ENCODE results near the gene STAT4.

STAT4 gene

DNA sequence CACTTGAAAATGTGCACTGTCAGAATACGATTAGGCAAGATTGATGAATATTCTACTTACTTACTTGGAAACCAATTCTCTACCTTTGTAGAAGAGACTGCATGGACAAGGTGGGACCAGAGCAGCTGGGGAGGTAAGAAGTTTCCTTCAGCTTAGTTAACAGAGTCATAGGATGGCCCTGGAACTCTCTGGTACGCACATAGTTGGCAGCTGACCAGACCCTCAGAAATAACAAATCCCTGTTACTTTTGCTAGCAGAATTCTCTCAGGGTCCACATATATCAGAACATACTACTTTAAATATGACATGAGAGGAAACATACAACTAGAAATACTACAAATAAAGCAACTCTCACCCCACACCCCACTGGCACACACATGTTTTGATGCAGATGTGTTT lies 112.1 kb downstream of the STAT4 start:
- FAIRE-seq: no peak

DNA sequence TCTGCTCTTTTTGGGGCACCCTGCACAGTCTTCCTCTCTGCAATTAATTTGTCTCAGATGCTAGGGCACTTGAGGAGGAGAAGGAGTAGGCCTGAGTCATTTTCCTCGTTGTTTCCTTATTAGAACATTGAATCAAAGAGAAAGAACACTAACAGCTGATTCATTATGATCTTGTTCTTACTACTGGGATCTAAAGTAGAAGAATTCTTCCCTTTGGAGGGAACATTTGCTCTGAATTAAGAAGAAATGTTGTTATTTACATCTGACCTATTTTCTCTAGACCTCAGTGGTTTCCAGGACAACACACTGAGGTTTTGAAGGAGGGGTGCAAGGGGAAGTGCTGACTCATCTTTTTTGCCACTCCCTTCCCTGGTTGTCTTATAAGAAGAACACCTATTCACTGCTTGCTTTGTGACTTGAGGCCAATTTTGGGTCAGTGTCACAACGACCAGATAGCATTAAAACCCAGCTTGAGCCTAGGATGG lies 112.5 kb downstream of the STAT4 start:
- no peak for FAIRE-seq

DNA sequence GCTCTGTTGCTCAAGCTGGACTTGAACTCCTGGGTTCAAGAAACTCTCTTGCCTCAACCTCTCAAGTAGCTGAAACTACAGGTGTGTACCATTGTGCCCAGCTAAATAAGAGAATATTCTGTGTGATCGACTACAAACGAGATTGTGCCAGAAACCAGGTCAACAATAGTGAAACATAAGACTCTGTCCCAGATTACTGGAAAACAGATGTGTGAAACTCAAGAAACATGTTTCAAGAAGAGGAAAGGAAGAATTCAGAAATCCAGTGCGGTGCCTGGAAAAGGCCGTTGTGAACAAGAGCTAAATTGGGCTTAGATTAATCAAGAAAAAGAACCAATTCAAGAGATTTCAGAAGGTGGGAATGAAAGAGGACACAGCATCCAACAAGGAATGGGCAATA lies 113.4 kb downstream of the STAT4 start:
- no peak for FAIRE-seq

DNA sequence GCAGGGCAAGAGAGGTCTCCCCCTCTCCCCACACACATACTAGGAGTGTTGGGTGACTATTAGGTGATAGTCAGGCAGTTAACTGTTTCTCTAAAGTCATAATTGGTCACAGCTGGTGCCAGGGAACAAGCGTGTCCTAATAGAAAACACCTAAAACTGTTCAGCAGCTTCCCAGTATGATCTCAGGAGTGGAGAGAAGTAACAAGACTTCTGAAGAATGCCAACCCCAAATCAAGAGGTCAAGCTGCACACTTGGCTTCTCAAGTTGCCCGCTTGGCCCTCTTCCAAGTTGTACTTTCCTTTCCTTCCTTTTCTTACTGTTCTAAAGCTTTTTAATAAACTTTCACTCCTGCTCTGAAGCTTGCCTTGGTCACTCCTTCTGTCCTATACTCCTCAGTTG lies 114.4 kb downstream of the STAT4 start:
- no peak for FAIRE-seq

DNA sequence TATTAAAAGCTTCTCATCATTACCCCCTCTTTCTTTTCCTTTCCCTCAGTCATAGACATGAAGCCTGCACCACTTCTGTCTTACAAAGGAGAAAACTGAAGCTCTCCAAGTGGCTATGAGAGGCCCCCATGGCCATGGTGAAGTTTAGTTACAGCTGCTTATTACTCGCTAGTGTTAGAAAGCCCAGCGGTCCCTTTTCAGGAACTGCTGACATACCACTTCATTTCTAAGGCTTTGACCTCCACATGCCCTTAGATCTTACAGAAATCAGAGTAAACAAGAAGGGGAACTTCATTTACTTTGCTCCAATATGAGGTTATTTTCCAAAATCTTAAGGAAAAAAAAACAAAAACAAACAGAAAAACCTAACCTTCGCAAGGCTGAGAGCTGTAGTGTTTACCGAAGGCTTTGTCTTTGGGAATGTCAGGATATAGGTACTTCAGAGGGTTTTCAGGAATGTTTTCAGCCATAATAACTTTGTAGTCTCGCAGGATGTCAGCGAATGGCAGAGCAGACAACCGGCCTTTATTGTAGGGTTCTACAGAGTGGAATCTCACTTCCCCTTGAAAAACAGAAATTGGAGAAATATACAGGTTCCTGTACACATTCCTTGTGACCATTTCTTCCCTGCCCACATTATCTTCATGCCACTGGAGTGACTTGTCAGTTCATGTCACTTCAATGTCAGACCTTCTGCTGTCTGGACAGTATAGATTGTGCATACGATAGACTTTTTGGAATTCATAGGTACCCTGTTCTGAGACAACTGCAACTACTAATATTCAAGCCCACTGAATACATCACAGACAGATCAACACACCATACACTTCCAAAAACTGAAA lies 118.0 kb downstream of the STAT4 start:
- FAIRE-seq: no peak

DNA sequence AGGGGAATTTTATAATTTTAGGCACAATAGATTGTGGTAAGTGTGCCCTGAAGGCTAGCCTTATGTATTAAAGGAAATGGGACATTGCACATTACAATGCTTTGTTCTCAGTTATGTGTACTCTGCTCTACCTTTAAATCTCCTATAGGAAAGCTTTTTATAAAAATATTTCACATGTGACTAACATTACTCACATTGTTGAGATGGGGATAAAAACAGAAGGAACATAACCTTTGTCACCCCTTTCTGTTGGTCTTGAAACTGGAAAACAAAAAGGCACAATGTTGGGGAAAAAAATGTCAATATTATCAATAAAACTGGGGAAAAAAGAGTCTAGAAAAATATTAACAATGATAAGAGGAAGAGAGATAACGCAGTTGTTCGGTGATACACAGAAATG lies 119.5 kb downstream of the STAT4 start:
- FAIRE-seq: no peak

DNA sequence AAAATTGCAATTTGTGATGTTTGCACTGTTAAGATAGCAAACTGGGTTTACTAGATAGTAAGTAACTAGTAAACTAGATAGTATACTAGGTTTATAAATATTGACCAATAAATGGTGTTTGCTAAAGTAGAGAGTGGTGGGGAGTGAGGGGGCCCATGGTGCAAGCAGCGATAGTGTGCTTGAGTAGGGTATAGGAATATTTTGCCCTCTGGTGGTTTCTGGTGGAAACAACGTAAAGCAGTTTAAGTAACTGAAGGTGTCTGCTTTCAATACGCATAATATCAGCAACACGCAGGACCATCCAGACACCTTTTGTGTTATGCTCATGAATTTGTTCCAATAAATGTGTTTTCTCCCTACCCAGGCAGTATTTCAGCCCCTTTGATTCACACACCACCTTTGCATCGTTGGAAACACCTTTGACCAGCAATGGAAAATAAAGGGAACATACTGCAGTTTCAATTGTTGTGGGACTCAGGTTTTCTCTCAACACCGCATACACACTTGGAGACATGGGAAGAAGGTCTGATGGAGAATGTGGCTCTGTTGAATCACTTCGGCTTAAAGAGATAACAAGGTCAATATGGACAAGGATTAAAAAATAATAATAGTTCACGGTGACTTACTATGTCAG lies 120.2 kb downstream of the STAT4 start:
- FAIRE-seq: no peak

DNA sequence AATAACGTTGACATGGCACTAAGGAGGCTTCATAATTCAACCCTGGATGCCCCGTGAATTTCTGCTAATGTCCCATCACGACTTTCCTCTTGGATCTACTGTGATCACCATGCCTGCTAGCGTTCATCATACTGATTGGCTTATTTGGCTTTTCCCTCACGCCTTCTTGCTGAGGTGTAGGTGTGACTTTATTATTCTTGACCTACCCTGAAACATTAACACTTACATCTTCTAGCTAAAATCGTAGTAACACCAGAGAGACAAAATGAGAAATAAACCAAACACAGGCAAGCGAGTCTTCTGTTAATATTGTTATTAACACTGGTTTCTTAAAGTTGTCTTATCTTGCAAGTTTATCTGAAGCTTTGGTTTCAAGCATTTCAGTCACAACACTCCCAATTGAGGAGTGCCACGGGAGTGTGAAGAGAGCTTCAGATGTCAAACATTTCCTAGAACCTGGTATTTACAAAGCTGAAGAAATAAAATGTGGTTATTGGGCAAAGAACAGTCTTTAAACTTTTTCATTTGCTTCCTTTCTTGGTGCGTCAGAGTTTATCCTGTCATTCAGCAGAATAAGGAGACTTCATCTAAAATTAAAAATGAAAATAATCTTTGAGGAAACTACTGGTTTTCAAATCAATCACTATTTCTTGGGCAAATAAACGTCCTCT lies 121.4 kb downstream of the STAT4 start:
- no peak for FAIRE-seq

DNA sequence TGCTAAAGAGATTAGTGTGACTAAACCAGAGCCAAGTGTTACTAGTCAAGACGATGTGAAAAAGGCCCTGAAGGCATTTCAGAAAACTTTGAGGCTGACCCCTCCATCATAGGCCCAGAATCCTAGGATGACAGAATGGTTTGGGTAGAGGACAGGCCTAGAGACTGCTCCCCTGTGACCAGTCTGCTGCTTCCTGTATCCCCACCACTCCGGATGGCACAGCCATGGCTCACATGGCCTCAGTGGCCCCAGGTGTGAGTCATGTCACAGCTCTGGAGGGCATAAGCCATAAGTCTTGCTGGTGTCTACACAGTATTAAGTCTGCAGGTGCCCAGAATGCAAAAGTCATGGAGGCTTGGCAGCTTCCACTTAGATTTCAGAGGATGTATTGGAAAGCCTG lies 124.4 kb downstream of the STAT4 start:
- FAIRE-seq: no peak

DNA sequence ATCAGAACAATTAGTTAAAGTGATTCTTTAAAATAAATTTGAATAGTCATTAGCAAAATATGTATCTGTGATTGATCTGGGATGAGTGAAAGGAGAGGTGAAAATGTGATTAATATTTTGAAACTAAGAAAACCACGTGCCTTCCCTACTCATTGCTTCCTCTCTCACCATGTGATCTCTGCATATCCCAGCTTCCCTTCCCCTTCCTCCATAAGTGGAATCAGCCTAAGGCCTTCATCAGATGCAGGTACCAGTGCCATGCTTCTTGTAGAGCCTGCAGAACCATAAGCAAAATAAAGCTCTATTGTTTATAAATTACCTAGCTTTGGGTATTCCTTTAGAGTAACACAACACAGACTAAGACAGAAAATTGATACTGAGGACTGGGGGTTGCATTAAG lies 125.7 kb downstream of the STAT4 start:
- FAIRE-seq: no peak

DNA sequence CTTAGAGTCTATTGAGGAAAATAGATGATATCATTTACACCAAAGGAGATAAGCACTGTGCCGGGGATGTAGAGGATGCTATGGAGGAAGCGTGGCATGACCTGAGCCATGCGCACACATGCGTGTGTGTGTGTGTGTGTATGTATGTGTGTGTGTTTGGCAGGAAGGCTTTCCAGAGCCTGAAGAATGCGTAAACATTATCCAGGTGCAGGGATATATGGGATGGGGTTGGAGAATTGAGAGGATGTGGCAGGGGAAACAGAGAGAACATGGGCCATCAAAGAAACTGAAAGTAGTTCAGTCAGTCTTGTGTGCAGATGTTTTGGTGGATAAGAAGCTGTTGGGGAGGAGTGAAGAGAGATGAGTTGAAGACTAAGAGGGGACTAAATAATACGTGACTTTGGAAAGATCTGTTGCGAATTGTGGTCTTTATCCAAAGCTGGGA lies 127.5 kb downstream of the STAT4 start:
- FAIRE-seq: no peak

DNA sequence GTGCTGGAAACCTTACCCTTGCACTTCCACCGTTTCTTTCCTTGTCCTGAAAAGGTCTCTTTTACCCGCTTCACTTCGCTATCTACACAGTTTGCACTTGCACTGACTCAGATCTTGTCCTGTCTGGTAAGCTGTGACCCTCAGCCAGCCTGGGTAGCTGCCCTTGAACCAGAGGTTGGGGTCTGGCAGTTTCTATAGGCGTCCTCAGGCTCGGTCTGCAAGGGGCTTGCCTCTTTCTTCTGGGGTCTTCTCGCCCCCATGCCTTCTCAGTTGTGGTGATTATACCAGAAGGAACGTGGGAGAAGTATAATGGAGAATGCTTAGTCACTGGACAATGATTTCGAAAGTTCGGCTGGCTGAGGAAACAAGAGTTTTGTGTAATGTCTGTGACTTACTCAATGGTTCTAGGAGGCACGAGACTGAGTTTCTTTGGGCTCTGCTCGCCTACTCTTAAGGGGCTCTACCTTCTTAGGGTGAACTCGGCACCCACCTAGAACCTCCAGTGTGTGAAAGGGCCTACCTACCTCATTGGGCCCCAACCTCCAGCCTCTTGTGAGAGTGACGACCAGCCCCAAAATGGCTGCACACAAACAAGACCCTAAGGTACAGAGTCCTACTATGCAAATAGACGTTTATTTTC lies 129.9 kb downstream of the STAT4 start:
- no peak for FAIRE-seq

DNA sequence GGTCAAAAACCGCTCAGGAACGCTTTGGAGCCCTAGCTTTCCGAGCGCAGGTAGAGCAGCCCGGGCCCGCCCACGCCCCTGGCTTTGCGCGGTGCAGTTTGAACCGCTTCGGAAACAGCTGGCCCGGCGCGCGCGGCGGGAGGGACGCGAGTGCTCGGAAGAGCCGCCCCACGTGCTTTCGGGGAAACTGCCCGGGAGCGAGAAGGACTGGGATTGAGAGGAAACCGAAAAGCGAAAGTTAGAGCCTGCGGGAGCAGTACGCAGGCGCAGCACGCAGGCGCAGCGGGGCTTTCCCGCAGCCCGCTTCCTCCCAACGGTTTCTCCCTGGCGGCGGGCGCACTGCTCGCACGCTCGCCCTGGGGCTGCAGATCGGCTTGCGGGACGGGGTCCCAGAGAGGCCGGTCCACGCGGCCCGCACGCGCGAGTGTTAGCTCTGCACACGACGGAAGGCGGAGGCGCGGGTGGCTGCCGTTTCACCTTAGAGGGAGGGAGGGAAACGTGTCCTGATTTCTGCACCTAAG lies 130.5 kb downstream of the STAT4 start:
- FAIRE-seq: no peak

DNA sequence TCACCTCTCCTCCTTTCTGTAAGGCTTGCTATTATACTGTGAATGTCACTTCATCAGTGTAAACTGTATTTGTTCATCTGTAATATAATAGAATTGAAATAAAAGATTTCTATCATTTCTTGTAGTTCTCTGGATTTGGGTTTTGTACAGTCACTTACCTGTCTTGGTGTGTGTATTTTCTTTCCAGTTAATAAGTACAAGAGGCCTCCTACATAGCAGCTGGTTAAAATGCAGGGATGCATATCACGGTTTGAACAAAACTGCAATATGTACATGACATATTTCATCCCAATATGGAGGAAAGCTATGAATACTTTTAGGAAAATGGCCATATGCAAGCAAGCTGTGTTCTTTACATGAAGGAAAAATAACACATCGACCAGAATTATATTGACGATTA lies 131.4 kb downstream of the STAT4 start:
- no peak for FAIRE-seq

DNA sequence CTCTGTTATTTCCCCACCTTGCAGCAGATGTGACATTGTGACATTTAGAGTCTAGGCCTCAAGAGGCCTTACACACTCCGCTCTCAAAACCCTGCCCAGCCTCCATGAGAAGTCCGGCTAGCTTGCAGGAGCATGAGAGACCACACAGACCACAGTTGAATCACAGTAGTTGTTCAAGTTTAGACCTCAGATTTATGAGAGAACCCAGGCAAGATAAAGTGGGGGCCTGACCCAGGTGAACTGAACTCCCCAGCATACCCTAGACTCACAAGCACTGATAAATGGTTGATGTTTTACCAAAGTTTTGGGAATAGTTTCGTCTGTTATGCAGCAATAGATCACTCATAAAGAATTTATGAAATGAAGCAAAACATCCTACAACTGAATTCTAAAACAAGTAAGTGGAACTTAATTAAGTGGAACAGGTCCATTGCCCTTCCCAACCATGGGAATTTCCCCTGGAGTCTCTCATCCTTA lies 132.1 kb downstream of the STAT4 start:
- FAIRE-seq: no peak

DNA sequence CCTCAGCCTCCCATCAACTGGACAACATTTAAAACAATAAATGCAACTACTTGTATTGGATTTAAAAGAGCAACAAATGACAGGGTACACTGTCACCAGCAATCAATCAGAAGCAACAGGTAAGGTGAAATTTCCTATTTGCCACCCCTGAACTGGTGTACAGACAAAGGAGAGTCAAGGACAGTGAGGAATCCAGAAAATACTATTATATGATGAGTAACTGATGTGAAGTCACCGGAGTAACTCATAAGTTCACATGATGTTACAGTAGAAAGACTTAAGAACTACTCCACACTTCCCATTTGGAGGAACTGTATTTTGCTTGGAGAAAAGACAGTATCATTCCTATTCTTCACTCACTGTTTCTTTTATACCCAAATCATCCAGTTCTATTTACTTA lies 132.7 kb downstream of the STAT4 start:
- FAIRE-seq: no peak

DNA sequence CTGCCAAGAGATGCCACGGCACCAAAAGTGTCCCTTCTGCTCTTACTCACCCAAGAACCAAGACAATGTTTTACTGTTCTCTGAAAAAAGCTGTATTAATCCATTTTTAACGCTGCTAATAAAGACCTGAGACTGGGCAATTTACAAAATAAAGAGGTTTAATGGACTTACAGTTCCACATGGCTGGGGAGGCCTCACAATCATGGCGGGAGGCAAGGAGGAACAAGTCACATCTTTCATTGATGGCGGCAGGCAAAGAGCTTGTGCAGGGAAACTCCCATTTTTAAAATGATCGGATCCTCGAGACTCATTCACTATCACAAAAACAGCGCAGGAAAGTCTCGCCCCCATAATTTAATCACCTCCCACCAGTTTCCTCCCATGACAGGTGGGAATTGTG lies 135.0 kb downstream of the STAT4 start:
- no peak for FAIRE-seq

DNA sequence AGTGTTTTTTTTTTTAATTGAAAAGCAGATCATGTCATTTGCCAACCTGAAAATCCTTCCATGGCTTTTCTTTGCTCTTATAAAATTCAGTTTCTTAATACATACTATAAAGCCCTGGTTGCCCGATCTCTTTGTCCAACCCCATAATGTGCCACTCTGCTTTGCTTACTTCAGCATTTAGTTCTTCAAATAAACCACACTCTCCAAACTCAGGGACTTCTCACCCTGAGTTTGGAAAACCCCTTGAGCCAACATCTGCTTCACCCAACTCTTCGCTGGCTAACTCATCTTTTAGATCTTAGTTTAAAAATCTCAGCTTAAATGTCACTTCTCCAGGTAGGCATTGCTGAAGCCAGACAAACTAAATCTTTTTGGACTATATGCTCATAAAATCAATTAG lies 135.6 kb downstream of the STAT4 start:
- FAIRE-seq: no peak

DNA sequence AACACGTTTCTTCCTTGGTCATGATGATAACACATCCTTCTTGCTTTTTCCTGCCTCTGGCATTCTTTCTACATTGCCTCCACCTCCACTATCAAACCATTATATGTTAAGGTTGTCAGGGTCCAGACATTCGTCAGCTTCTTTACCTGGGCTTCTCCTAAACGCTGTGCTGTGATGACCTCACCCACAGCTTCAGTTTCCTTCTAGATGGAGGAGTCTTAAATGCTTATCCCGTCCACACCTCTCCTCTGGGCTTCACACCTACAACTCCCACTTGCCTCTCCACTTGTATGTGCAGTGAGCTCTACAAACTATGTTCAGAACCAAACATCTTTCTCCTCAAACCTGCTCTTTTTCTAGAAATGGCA lies 136.2 kb downstream of the STAT4 start:
- FAIRE-seq: no peak

DNA sequence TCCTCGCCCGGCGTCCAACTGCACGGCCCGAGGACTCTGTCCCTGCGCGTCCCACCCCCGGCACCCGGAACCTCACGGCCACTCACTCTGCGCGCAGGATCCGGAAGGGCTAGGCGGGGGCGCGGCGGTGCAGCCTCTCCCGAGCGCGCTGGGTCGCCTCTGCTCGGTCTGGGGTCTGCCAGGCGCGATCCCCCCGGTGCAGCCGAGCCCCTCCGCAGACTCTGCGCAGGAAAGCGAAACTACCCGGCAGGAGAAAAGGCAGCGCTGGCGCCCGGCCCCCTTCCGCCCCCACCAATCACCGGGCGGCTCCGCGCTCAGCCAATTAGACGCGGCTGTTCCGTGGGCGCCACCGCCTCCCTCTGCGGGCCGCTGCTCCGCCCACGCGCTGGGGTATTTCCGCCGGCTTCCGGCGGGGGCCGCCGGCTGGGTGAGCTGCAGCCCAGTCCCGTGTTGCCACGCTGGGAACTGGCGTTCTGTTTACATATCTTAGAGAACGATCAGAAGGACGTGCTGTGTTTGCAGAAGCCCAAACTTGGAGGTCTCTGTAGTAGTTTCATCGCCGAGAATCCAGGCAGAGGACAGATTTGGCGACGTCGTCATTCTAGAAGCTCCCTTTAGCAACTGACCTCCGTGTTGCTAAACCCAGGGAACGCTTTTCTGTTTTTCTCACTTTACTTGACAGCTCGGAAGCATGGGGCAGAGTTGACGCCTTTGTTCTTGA lies 136.7 kb downstream of the STAT4 start, which contains the start of gene STAT1:
TSS of gene STAT1 (minus strand) at position 240 of the 721 bp plus-strand sequence. CDS start 4,168 bp downstream, outside the sequence.
- no peak for FAIRE-seq

DNA sequence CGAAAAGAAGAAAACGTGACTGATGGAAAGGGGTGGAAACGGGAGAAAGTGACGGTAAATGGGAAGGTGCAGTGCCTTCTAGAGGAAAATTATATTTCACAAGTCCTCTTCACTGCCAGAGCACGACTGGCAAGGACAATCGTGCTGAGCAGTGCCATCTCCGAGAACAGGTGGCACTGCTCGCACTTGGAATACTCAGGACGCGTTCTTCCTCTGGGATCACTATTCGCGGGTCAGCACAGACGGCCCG lies 137.2 kb downstream of the STAT4 start:
- no peak for FAIRE-seq
